Peyer's patch (tissue), 4 donors: ENCODE data around the gene ZBTB20.

ENCODE experiments used
- POLR2A ChIP-seq, 2 donors: fragments of 450-650 bp; IDR thresholded peaks; one replicate each; pipeline ENCODE4 v1.5.1; 2017; ENCODE audit warnings: antibody characterized with exemption in 2 of 2, mild to moderate bottlenecking in 2 of 2, moderate library complexity in 2 of 2
- TF ChIP-seq, protein P1 (sequence below), 6 experiments: fragments of 450-650 bp in 4 of 6; fragments of 200-600 bp in 2 of 6; sonication (generic) in 1 of 6; IDR thresholded peaks; one replicate each; pipeline ENCODE4 v1.5.1; 2017 to 2019; ENCODE audit warnings: antibody characterized with exemption in 6 of 6, mild to moderate bottlenecking in 3 of 6, moderate library complexity in 1 of 6

- TF ChIP-seq, protein P1, sequence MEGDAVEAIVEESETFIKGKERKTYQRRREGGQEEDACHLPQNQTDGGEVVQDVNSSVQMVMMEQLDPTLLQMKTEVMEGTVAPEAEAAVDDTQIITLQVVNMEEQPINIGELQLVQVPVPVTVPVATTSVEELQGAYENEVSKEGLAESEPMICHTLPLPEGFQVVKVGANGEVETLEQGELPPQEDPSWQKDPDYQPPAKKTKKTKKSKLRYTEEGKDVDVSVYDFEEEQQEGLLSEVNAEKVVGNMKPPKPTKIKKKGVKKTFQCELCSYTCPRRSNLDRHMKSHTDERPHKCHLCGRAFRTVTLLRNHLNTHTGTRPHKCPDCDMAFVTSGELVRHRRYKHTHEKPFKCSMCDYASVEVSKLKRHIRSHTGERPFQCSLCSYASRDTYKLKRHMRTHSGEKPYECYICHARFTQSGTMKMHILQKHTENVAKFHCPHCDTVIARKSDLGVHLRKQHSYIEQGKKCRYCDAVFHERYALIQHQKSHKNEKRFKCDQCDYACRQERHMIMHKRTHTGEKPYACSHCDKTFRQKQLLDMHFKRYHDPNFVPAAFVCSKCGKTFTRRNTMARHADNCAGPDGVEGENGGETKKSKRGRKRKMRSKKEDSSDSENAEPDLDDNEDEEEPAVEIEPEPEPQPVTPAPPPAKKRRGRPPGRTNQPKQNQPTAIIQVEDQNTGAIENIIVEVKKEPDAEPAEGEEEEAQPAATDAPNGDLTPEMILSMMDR (IDR thresholded peaks at IDR 0.05): no peak
- no peak for TF ChIP-seq POLR2A (IDR thresholded peaks at IDR 0.05)
These were observed 507.9 kb downstream of the ZBTB20 start for GRCh38 chr3:114639171-114639570.
